ENCODE measurements around the gene FARP2. TPM values are rescaled to one million over a fixed set of nuclear protein-coding genes. Genes with fewer than 3 reads are reported as not detected.

FARP2 gene
- total RNA-seq, 1 donor from 2014 or later = 65.0 TPM

GRCh38 chr2:241308267-241308666 is 47.8 kb upstream of the FARP2 start:
- TF ChIP-seq EZH2 (IDR thresholded peaks at IDR 0.05; ENCODE audit: insufficient read depth, low read length) = no peak
- Mint-ChIP-seq H3K9me3 (ENCODE audit: unreplicated experiment) (no peaks in the 10 kb centered on the region), H3K4me1 (ENCODE audit: low read depth, unreplicated experiment) (peaks cover 45% of the 10 kb centered on the region), H3K36me3 (ENCODE audit: low read depth, unreplicated experiment) (peaks cover 2% of the 10 kb centered on the region), H3K27ac (ENCODE audit: unreplicated experiment) (no peak overlapping the region), H3K4me3 (ENCODE audit: unreplicated experiment) (no peak overlapping the region), H3K27me3 (ENCODE audit: low read depth, unreplicated experiment) (no peaks in the 10 kb centered on the region)
- Histone ChIP-seq H3K27me3 (ENCODE audit: insufficient read depth, low read length) (no peaks in the 10 kb centered on the region), H3K27ac (ENCODE audit: low read depth, low read length) (no peak overlapping the region), H3K79me2 (ENCODE audit: insufficient read depth, low read length) (peaks cover 100% of the 10 kb centered on the region), H3K4me2 (ENCODE audit: low read length) (peak overlapping the region; percentile 51), H2AFZ (ENCODE audit: low read depth, low read length) (no peak overlapping the region), H3K9ac (ENCODE audit: low read length) (no peak overlapping the region), H4K20me1 (ENCODE audit: insufficient read depth, low read length) (peaks cover 85% of the 10 kb centered on the region), H3K4me3 (ENCODE audit: insufficient read depth, low read depth, low read length) (no peak overlapping the region), H3K36me3 (ENCODE audit: insufficient read depth, low read length) (no peaks in the 10 kb centered on the region), H3K9me3 (ENCODE audit: insufficient read depth, low read depth, low read length) (no peaks in the 10 kb centered on the region), H3K4me1 (ENCODE audit: insufficient read depth, low read length) (peaks cover 32% of the 10 kb centered on the region)
- FAIRE-seq (no peak), DNase-seq (ENCODE audit: low read depth) (peak; percentile 73)

- H3K4me3 ChIP-seq (ENCODE audit: insufficient read depth, low read depth, low read length) = no peak overlapping the region
- no peak overlapping the region for H2AFZ ChIP-seq (ENCODE audit: low read depth, low read length)
- no peaks in the 10 kb centered on the region for H3K9me3 ChIP-seq (ENCODE audit: insufficient read depth, low read depth, low read length)
- H3K79me2 ChIP-seq (ENCODE audit: insufficient read depth, low read length) = peaks cover 100% of the 10 kb centered on the region
- DNase-seq (ENCODE audit: low read depth) (no peak), FAIRE-seq (no peak)
- H3K27me3 ChIP-seq (ENCODE audit: insufficient read depth, low read length) = no peaks in the 10 kb centered on the region
- peak overlapping the region; percentile 51 for H3K4me2 ChIP-seq (ENCODE audit: low read length)
- H3K27me3 Mint-ChIP-seq (ENCODE audit: low read depth, unreplicated experiment) = no peaks in the 10 kb centered on the region
- peaks cover 2% of the 10 kb centered on the region for H3K36me3 Mint-ChIP-seq (ENCODE audit: low read depth, unreplicated experiment)
- no peaks in the 10 kb centered on the region for H3K36me3 ChIP-seq (ENCODE audit: insufficient read depth, low read length)
- no peak for TF ChIP-seq EZH2 (IDR thresholded peaks at IDR 0.05; ENCODE audit: insufficient read depth, low read length)
- TF ChIP-seq CTCF (IDR thresholded peaks at IDR 0.05; ENCODE audit: insufficient read depth, low read depth, low read length) = no peak
- no peak overlapping the region for H3K9ac ChIP-seq (ENCODE audit: low read length)
- H3K4me3 Mint-ChIP-seq (ENCODE audit: unreplicated experiment) = no peak overlapping the region
- peak overlapping the region; percentile 21 for H3K27ac Mint-ChIP-seq (ENCODE audit: unreplicated experiment)
- H3K9me3 Mint-ChIP-seq (ENCODE audit: unreplicated experiment) = no peaks in the 10 kb centered on the region
- H3K4me1 Mint-ChIP-seq (ENCODE audit: low read depth, unreplicated experiment) = peaks cover 45% of the 10 kb centered on the region
- H3K4me1 ChIP-seq (ENCODE audit: insufficient read depth, low read length) = peaks cover 38% of the 10 kb centered on the region
- no peak overlapping the region for H3K27ac ChIP-seq (ENCODE audit: low read depth, low read length)
- peaks cover 78% of the 10 kb centered on the region for H4K20me1 ChIP-seq (ENCODE audit: insufficient read depth, low read length)
Measured at GRCh38 chr2:241308832-241309500, 47.1 kb upstream of the FARP2 start.

GRCh38 chr2:241309684-241310117 is 46.4 kb upstream of the FARP2 start:
- Histone ChIP-seq H3K27me3 (ENCODE audit: insufficient read depth, low read length) (no peaks in the 10 kb centered on the region), H2AFZ (ENCODE audit: low read depth, low read length) (no peak overlapping the region), H3K4me2 (ENCODE audit: low read length) (peak overlapping the region; percentile 43), H3K9me3 (ENCODE audit: insufficient read depth, low read depth, low read length) (no peaks in the 10 kb centered on the region), H4K20me1 (ENCODE audit: insufficient read depth, low read length) (peaks cover 71% of the 10 kb centered on the region), H3K36me3 (ENCODE audit: insufficient read depth, low read length) (no peaks in the 10 kb centered on the region), H3K4me1 (ENCODE audit: insufficient read depth, low read length) (peaks cover 44% of the 10 kb centered on the region), H3K9ac (ENCODE audit: low read length) (peak overlapping the region; percentile 13), H3K79me2 (ENCODE audit: insufficient read depth, low read length) (peaks cover 100% of the 10 kb centered on the region), H3K27ac (ENCODE audit: low read depth, low read length) (no peak overlapping the region), H3K4me3 (ENCODE audit: insufficient read depth, low read depth, low read length) (no peak overlapping the region)
- Mint-ChIP-seq H3K27ac (ENCODE audit: unreplicated experiment) (peak overlapping the region; percentile 85), H3K27me3 (ENCODE audit: low read depth, unreplicated experiment) (no peaks in the 10 kb centered on the region), H3K4me1 (ENCODE audit: low read depth, unreplicated experiment) (peaks cover 45% of the 10 kb centered on the region), H3K4me3 (ENCODE audit: unreplicated experiment) (no peak overlapping the region), H3K9me3 (ENCODE audit: unreplicated experiment) (no peaks in the 10 kb centered on the region), H3K36me3 (ENCODE audit: low read depth, unreplicated experiment) (peaks cover 2% of the 10 kb centered on the region)
- TF ChIP-seq CTCF (IDR thresholded peaks at IDR 0.05; ENCODE audit: insufficient read depth, low read depth, low read length) (no peak), EZH2 (IDR thresholded peaks at IDR 0.05; ENCODE audit: insufficient read depth, low read length) (no peak)
- DNase-seq (ENCODE audit: low read depth) (peak; percentile 74), FAIRE-seq (no peak)

All from astrocyte (in vitro differentiated cells and primary cell).